Glomerular visceral epithelial cell (primary cell): ENCODE data around the gene MGLL.

Source experiments
- DNase-seq: peaks from one replicate; pipeline ENCODE4 v3.0.0-alpha.2; 2016; ENCODE audit errors: extremely low spot score

The MGLL gene

DNA sequence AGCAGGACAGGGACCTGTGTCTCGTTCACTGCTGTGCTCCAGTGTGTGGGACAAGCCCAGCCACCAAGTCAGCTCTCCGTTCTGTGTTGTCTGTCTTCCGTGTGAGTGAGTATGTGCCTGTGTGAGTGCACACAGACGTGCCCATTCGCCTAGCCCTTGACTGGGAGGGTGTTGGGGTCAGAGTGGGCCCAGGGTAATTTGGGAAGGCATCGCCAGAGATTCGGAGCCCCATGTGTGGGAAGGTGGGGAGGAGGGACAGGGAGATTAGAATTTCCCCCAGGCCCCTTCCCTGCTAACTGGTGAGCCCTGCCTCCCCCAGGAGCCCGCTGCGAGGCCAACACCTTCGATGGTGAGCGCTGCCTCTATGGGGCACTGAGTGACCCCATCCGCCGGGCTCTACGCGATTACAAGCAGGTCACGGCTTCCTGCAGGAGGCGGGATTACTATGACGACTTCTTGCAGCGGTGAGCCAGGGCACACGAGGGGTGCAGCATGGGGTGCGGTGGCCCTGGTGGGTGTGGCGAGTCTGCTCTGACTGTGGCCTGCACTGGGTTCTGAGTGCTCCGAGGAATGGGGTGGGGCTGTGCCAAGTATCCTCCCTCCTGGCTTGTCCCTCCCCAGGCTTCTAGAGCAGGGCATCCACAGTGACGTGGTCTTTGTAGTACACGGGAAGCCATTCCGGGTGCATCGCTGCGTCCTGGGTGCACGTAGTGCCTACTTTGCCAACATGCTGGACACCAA, 146.5 kb downstream of the MGLL start:
- no peak for DNase-seq

DNA sequence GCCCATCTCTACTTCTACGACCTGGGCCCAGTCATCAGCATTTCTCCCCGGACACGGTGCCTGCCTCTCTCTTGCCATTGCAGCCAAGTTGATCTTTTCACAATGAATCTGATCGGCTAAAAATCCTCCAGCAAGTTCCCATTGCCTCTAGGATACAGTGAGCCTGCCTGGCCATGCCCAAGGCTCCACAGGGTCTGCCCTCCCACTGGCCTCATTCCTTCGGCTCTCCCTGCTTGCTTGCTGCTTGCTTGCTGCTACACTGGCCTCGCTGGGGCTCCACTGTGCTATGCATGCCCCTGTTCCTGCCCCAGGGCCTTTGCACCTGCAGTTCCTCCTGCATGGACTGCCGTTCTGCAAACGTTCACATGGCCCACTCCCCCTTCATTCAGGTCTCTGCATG, 147.5 kb downstream of the MGLL start:
- no peak for DNase-seq

DNA sequence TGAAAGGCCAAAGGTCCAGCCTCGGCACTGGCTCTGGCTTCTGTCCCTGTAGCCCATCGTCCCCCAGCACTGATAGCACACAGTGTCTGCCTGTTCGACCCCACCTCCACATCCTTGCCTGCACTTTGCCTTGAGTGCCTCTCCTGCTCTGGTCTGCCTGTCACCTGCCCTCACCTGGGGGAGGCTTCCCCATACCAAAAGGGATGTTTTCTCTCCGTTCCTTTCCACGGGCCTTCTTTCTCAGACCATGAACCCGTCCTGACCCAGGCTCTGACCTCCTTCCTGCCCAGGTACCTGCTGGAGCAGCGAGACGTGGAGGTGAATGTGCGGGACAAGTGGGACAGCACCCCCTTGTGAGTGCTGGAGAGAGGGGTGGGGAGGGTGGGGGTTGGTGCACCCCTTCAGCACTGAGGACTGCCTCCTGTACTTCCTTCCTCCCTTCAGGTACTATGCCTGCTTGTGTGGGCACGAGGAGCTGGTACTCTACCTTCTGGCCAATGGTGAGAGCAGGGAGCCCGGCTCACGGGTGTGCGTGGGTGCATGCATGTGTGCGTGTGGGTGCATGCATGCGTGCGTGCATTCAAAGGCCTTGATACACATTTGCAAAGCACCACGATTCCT, 148.1 kb downstream of the MGLL start:
- no peak for DNase-seq

DNA sequence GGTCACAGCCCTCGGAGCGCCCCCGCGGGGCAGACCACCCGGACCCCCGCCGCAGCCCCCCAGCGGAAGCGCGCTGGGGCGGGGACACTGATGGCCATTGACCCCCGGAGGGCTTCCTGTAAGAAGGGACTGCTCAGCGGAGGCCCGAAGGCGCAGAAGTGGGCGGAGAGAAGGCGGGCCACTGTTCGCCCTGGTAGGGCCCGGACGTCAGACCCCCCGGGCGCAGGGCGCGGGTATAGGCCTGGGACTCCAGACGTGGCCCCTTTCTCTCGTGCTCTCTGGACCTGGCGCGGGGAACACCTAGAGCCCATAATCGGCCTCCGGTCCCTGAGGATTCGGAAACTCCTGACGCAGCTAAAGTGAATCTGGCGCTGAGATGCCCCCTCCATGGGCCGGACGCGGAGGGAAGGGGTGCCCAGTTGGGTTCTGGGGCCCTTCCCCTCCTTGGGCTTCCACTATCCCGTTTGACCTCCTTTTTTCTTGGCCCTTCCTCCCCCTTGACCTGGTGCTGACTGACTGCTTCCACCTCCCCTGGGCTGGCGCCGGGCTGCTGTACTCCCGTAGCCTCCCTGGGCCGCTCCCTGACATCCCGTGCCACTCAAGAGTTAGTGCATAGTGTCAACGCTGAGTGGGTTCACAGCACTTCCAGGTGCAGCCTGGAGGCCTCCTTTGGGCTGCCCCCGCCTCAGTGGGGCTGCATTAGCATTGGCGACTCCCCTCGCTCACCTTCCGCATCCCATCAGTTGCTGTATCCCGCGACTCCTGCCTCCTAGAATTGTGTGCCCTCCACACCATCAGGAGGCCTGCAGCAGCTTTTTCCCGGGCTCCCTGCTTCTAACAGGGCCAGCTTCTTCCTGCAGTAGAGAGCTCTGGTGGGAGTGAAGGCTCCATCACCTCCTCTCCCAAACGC, 148.9 kb downstream of the MGLL start:
- peak; percentile 60 for DNase-seq

DNA sequence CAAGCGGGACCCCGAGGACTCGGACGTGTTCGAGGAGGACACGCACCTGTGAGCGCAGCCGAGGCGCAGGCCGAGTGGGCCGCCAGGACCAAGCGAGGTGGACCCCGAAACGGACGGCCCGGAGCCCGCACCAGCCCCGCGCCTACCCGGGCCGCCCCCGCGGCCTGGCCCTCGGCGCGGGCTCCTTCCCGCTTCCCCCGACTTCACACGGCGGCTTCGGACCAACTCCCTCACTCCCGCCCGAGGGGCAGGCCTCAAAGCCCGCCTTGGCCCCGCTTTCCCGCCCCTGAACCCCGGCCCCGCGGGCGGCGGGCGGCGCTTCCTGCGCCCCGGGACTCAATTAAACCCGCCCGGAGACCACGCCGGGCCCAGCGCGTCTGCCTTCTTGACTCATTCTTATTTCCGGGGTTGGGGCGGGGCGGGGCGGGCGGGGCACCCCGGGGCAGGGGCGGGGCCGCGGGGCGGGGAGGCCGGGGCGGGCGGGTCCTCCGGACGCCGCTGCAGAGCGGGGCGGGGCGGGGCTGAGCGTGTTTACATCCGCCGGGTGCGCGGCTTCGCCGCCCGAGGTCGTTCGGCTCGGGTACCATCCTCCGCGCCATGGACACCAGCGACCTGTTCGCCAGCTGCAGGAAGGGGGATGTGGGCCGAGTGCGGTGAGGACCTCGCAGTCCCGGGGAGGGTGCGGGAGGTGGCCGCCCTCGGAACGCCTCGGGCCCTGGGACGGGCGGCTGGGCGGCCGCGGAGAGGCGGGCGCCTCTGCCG, 149.7 kb downstream of the MGLL start, which contains the start of gene ABTB1:
ABTB1 (plus strand) TSS at position 524 of the 762 bp plus-strand sequence; CDS start at position 598, 74 bp downstream.
- peak; percentile 85 for DNase-seq

DNA sequence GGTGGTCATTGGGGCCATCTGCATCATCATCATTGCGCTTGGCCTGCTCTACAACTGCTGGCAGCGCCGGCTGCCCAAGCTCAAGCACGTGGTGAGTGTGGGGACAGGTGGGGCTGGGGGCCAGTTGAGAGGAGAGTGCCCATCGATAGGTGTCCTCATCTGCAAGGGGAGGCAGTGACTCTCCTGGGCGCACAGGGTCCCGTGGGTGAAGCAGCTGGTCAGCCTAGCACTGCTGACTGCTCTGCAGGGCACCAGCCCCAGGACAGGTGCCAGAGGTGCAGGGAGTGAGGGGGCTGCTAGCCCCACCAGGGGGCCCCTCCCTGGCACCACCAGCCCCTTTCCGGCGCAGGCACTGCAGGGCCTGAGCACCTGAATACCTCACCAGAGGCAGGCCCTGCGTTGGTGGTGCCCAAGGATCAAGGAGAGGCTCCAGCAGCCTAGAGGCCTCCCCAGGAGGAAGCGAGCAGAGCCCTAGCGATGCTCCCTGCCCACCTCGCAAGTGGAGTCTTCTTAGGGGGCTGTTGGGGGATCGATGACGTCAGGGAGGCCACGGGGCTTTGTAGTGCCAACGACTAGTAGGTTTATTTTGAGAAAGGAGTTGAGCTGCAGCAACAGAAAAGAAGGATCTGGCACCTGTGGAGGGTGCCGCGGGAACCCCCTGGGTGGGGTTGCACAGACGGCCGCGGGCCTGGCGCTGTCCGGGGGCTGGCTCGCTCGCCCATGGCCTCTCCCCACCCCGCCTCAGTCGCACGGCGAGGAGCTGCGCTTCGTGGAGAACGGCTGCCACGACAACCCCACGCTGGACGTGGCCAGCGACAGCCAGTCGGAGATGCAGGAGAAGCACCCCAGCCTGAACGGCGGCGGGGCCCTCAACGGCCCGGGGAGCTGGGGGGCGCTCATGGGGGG, 150.5 kb downstream of the MGLL start:
- no peak for DNase-seq

DNA sequence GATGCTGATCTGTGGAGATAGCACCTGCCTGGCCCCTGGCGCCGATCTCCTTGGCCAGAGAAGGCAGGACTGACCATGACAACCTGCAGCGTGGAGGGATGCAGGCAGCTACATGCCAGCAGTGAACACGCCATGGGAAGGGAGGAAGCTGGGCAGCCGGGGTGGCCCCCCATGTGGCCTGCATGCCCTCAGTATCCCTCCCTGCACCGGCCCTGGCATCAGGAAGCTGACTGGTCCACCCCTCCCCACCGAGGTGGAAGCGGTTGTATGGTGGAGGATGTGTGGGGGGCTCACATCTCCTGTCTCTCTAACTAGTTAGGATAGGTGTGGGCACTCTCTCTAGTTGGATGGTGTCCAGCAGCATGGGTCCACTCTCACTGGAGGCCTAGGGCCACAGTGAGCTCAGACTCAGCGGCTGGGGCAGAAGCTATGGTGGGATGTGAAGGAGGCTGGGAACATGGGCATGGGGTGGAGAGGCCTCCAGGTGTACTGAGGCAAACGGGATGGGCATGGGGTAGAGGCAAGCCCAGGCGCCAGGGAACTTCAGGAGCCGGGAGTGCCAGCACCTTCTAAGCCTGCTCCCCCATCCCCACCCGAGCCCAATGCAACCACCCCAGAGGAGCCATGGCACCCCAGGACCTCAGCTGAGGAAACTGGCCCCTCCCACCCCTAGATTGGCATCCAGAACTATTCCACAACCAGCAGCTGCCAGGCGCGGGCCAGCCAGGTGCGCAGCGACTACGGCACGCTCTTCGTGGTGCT, 151.4 kb downstream of the MGLL start:
- DNase-seq = no peak

DNA sequence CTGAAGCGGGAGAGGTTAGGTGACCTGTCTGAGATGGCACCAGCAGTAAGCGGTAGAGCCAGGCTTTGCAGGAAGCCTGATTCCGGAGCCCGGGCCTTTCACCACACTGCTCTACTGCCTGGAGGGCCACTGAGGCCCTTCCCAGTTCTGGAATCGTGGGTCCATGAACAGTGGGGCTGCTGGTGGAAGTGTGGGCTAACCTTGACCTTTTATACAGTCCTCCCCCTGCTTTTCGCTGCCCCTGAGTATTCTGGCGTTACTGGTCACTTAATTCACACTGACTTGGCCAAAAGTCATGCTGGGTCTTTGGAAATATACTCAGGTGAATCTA, 152.1 kb downstream of the MGLL start:
- DNase-seq = no peak

DNA sequence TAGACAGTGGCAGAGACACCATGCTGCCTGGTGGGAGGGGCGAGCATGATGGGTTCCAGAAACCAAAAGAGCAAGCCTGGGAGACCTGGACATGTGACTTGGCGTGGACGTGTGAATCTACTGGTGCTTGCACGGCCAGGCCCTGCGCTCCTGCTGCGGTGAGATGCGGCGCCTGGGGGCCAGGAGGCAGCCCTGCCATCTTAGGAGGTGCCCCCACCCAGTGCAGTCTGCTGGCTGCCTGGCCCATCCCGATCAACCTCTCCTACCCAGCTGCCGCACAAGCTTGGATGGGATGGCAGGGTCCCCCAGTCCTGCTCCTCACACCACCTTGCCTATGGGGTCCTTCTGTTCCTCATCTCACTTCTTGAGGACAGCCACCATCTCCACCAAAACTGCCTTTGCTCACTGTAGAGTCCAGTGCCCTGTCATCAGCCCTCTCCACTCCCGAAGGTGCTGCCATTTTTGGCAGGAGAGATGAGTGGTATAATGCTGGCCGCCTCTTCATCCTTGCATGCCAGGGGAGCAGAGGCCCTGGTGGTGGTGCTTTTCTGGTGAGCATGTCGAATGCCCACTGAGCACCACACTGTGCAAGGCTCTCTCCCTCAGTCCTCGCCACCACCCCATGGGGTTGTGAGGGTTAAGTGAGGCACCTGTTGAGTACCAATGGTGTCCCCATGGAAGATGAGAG, 152.6 kb downstream of the MGLL start:
- DNase-seq = no peak

DNA sequence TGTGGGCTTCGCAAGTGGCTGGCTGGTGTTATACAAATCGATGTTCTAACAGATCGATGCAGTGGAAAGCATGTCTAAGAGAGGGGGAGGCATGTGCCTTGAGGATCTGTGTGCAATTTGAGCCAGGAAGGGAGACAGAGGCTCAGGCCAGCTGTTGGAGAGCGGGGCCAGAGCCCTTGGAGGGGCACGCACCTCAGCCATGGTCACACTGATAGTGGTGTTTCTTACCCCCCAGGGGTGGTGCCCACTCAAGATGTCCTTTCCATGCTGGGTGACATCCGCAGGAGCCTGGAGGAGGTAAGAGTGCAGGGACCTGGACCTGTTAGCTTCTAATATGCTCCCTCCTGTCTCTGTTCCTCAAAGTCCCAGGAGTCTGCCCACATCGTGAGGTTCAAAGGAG, 153.4 kb downstream of the MGLL start:
- no peak for DNase-seq

DNA sequence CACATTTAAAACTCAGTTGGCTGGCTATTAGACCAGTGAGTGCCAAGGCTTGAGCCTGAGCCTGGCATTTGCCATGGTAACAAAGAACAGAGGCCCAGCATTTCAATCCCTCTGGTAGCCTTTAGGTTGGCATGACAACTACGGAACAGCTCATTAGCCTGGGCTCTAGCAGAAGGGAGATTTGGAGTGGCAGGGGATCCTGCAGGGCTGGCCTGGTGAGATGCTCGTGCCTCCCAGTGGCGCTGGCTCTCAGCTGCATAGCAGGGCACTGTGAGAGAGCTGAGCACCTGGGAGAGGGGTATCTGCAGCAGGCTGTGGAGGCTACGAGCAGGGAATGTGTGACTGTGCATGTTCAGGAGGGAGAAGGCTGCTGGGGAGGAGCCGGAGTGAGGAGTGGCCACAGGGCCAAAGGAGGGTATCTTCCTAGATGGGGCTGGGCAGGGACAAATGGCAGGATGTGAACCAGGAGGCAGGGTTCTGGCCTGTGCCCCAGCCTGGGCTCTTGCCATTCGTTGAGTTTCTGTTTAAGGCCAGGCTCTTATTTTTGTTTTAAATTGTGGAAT, 155.1 kb downstream of the MGLL start:
- no peak for DNase-seq

DNA sequence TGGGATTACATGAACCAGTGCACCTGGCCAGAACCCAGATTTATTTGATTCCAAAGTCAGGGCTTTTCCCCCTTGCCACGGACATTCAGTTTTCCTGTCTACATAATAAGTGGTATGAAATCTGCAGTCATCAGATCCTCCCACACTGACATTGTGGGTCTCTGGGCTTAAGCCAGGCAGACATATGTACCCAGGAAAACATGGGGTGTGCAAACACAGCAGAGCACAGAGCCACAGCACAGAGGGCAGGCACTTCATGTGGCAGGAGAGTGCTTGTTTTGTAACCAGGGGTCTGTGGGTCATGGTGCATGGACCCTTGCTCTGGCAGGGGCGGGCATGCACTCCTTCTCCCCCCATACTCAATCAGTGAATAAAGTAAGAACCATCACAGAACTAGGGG, 155.6 kb downstream of the MGLL start:
- no peak for DNase-seq

DNA sequence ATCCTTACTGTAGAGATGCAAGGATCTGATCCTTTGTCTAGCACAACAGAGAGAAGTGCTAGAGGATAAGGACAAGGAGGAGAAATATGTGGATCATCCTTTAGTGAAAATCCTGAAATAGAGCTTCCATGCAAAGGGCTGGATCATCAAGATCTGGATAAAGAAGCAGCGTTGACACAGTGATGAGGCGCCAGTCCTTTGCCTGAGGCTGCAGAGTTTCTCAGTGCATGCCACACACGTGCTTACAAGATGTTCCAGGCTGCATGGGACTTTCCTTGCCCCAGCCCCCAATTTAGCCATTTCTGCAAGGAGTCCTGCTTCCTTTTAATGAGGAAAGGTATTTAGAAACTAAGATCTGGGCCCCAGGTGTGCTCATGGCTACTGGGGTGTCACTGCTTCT, 156.7 kb downstream of the MGLL start:
- no peak for DNase-seq

DNA sequence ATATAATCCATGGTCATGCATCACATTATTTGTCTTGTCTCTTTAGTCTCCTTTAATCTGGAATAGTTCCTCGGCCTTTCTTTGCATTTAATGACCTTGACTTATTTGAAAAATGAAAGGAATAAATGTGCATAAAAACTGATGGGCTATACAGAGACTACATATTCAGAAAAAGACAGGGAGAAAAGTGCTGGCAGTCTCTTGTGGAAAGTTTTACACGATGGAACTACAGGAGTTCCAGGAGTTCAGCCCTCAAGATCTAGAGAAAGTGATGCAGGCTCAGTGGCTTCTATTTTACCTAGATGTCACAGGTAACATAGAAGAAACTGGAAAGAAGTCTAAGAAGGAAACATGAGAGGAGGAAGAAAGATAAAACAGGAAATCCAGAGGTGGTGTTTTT, 157.2 kb downstream of the MGLL start:
- no peak for DNase-seq

DNA sequence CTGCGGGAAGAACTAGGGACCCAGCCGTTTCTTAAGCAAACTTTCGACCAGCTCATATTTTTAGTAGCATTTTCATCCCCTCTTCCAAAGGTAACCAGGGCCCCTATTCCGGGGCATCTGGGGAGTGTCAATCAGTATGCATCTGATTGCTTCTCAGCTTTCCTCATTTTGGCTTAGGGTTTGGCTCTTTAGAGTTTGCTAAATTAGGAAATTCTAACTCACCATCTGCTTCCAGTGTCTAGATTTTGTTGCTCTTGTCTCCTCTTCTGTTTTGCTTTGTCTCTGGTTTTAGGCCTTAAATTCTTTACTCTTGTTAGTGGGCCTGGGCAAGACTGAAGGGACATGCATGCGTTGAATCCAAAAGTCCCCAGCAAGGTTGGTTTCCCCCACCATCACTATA, 159.2 kb downstream of the MGLL start:
- no peak for DNase-seq

DNA sequence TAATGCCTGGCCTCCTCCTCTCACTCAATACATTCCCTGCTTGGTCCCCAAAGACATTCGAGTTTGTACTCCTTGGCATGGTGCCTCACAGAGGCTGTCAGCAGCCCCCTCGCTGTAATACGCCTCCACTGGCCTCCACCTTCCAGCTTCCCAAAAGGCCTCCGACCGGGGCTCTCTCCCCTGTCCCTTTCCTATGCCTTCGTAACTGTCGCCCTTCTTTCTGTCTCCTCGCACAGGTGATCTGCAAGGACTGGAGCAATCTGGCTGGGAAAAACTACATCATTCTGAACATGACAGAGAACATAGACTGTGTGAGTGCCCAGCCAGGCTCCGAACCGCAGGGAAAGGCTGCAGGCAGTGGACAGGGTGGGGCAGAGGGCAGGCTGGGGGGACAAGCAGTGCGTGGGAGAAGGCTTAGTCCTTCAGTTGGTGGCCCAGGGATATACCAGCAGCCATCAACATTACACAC, 160.3 kb downstream of the MGLL start:
- DNase-seq = no peak

DNA sequence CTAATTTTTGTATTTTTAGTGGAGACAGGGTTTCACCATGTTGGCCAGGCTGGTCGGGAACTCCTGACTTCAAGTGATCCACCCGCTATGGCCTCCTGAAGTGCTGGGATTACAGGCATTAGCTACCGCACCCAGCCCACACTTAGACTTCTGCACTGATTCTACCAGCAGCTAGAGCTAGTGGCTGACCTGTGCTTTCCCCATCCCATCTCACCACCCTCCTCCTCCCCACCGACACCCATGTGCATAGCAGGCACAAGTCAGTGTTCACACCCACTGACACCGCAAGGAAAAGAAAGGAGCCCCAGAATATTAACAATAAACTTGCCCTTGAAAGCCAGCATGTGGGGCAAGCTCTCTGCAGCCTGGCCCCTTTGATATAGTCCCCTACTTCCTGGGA, 160.7 kb downstream of the MGLL start:
- no peak for DNase-seq

DNA sequence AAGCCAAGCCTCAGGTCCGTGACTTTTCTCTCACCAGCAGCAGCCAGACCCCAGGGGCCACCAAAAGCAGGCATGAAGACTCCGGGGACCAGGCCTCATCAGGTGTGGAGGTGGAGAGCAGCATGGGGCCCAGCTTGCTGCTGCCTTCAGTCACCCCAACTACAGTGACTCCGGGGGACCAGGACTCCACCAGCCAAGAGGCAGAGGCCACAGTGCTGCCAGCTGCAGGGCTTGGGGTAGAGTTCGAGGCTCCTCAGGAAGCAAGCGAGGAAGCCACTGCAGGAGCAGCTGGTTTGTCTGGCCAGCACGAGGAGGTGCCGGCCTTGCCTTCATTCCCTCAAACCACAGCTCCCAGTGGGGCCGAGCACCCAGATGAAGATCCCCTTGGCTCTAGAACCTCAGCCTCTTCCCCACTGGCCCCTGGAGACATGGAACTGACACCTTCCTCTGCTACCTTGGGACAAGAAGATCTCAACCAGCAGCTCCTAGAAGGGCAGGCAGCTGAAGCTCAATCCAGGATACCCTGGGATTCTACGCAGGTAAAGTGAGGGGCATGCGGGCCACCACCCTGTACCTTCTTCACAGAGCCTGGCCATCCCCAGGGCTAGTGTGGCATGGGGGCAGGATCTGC, 161.6 kb downstream of the MGLL start:
- no peak for DNase-seq

DNA sequence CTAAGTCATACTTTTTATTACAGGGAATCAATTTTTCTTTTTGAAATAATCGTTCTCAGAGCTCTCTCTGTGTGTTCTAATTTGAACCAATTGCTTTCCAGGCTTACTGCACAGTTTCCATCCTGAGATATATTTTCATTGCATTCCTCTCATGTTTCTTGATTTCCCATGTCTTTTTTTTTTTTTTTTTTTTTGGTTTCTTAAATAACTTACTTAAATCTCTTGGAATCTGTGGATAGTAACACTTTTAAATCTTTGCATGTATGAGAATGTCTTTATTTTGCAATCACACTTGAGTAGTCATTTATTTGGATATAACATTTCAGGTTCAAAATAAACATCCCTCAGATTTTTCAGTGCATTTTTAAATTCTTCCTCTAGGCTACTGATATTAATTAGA, 164.1 kb downstream of the MGLL start:
- no peak for DNase-seq
